KG1 (cell line): ENCODE measurements around the gene PADI1.

Source experiments
- DNase-seq: peaks from one replicate; lab custom pipeline; 2025; lab: John Stamatoyannopoulos, UW

The PADI1 gene

DNA sequence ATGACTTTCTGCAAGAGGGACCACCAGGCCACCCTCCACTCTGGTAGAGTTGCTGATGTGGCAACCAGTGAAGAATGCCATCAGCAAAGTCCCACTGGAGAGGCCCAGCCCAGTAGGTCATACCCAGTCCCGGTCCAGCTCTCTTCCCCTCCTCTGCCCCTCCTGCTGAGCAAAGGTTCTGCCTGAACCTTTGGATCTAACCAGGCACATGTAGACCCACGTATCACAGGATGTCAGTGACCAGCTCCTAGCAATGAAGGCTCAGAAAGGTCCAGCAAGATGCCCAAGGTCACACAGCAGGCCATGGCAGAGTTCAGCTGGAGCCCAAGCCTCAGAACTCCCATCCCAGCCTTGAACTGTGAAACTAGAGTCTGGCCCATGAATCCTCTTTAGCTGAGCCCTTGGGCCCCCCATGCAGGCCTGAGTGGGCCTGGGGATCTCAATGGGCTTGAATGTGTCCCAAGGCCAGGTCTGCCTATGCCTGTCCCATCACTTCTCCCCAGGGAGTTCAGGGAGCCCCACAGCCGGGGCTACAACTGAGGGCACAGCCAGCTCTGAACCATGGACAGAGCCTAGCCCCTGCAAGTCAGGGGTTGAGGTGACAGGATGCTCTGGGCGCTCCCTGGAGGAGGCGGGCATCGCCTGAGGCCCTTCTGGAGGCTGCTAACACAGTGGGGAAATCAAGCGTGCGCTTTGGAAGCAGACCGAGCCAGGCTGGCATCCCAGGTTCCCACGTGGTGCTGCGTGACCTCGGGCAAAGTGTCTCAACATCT, 21.4 kb upstream of the PADI1 start:
- no peak for DNase-seq

DNA sequence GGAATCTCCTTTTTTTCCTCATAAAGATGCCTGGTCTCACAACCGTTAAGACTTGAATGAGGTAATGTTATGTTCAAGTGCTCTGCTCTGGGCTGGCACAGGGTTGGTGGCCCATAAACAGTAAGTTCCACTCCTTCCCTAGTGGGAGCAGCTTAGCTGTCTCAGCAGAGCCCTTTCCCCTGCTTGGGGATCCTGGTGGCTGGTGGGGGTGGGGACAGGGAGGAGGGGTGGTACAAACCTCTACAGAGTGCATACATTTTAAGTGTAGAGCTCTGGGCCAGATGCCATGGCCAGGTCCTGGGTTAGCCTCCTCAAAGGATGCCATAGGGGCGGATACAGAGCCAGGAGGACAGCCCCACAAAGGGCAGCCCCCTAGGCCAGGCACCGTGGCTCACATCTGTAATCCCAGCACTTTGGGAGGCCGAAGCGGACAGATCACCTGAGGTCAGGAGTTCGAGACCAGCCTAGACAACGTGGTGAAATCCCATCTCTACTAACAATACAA, 20.7 kb upstream of the PADI1 start:
- no peak for DNase-seq

DNA sequence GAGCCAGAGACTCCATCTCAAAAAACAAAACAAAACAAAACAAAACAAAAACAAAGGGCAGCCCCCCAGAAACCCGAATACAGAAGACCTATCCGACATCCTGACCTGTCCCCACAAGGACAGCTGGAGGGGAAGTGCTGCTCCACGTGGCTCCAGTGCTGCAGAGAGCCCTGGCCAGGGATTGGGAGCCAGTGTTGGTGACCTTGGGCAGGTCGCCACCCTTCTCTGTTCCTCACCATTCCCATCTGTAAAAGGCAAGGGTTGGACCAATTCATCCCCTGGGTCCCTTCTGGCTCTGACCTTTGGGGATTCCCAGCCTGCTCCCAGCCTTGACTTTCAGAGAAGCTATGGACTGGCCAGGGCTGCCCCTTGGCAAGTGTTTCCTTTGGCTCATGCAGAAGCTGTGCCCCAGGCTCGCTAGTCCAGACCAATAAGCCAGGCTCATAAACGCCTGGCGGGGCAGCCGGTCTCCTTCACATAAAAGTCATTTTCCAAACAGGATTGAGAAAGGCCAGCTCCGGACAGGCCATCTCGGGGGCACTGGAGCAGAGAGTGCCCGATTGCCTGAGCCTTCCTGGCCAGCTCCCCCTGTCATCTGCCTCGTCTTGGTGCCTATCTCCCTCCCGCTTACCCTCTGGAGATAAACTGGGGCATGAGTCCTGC, 20.0 kb upstream of the PADI1 start:
- DNase-seq, result no peak

DNA sequence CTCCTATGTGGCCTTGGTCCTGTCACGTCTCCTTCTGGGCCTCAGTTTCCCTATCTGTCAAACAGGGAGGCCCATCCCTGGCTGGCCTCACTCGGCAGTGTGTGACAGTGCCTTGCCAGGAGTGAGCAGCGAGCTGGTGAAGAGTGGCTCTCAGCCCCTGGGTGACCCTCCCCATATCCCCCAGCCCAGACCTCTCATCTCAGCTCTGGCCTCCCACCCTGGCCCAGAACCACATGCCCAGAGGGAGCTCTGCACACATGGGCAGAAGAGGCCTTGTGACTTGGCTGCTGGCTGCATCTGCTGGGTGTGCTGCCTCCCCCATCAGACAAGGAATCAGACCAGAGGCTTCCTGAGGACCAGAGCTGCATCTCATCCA, 19.5 kb upstream of the PADI1 start:
- no peak for DNase-seq

DNA sequence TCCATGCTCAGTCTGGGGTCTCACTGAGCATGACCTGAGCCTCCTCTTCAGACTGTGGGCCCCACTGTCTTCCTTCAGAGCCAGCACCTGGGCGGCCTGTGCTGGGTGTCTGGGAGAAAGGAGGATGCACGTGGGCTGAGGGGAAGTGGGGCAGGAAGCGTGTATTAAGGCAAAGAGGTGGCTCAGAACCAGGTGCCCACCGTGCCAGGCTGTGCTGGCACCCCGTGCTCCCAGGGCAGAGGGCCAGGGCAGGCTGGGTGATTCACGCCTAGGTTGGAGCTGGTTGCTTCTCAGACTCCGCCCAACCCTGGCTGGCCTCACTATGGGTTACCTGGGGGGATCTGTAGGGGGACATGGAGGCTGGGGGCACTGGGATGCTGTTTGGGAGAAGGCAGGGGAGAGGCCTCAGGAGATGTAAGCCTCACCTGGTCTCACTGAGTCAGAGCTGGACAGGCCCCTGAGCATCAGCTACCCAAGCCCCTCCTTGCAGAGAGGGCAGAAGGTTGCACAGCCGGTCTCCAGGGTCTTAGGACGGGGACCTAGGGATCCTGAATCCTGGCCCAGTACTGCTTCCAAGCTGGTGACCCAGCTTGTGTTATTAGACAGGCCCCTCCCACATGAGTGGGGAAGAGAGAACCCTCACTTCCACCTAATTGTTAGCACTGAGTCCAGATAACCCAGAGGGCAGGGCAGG, 18.6 kb upstream of the PADI1 start:
- no peak for DNase-seq

DNA sequence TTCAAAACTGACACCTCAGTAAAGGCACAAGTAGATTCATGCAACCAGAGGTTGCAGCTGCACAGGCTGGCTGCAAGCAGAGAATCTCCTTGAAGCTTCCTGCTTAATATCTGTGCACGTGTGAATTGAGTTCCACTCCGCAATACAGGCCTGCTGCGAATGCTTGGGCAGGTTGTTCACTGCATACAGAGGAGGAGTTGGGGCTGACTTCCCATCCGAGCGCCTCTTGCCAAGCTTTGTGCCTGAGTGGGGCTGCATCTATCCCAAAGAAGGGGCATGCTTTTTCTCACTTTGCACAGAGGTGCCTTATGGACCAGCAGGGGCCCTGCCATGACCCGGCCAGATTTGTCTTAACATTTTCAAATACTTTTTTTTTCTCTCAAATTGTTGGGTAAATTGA, 17.9 kb upstream of the PADI1 start:
- no peak for DNase-seq

DNA sequence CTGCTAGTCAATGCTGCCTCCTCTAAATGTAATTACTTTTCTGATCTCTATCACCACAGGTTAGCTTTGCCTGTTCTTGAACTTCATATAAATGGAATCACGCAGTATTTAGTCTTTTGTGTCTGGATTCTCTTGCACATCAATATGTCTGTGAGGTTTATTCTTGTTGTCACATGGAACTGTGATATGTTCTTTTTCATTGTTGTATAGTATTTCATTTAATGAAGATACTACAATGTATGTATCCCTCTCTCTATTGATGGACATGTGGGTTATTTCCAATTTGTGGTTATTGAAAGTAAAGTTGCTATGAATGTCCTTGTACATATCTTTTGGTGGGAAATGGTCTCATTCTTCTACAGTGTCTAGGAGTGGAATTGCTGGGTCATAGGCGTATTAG, 16.7 kb upstream of the PADI1 start:
- no peak for DNase-seq

DNA sequence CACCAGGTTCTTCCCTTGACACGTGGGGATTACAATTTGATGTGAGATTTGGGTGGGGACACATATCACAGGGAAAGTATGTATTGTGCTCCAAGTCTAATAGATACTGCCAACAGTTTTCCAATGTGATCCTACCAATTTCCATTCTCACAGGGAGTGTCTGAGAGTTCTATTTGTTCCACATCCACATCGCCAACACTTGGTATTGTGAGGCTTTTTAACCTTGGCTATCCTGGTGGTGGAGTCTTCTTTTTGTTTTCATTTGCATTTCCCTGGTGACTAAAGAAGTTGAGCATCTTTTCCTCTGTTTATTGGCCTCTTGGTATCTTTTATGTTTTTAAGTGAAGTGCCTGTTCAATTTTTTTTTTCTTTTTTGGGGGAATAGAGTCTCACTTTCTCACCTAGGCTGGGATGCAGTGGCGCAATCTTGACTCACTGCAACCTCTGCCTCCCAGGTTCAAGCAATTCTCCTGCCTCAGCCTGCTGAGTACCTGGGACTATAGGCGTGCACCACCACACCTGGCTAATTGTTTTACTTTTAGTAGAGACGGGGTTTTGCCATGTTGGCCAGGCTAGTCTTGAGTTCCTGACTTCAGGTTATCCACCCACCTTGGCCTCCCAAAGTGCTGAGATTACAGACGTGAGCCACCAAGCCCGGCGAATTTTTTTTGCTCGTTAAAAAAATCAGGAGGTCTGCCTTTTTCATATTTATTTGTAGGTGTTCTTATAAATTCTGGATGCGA, 15.9 kb upstream of the PADI1 start:
- no peak for DNase-seq

DNA sequence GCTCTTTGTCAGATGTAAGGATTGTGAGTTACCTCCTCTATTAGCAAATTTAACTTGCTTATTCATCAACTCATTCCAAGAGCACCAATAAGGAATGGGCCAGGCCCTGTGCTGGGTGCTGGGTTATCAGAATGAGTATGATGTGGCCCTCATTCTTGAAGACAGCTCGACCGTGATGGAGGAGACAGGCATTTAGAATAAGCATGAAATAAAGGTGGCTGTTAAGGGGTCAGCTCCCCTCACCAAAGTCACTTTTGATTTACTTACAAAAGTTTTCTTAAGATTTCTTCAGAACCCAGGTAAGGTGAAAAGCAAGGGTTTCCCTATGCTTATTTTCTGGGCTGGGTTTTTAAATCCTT, 15.3 kb upstream of the PADI1 start:
- no peak for DNase-seq

DNA sequence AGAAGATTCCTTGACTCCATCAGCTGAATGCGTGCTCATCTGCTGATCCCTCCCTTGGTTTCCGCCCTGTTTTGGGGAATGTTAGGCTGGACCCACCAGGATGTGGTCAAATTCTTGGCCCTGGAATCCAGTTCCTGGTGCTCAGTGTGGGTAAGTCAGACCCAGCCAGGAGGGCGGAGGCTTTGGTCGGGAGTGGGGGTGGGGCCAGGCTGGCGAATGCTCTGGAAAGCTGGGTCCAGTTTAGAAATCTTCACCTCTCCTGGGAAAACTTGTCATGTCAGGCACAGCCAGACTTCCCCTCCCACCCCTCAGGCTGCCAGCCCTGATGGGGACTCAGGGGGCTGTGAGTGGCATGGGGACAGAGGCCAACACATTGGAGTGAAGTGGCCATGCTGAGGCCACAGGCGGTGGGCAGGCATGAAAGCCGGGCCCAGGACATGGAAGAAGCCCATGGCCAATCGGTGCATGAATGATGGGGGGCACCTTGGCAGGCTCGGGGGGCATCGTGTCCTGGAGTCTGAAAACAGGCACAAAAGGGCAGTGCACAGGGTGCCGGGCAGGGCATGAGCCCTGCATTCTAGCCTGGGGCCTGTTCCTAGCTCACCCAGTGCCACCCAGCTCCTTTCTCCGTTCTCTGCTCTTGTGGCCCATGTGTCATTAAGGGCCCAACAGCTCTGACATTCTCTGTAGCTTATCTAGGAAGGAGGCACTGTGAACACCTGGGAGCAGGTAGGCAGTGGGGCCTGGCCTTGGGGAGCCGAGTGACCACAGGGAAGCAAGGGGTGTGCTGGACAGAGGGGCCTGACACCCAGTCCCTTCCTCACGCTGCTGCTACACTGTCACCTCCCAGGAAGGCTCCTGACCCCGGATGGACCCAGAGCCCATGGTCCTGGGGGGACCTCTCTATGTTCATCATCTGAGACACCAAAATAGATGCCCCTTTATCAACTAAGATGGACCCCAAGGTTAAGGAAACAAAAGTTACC, 14.6 kb upstream of the PADI1 start:
- no peak for DNase-seq

DNA sequence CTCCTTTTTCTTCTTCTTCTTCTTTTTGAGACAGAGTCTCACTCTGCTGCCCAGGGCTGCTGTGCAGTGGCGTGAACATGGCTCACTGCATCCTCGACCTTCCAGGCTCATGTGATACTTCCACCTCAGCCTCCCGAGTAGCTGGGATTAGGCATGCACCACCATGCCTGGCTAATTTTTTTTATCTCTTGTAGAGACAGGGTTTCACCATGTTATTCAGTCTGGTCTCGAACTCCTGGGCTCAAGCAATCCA, 13.0 kb upstream of the PADI1 start:
- no peak for DNase-seq

DNA sequence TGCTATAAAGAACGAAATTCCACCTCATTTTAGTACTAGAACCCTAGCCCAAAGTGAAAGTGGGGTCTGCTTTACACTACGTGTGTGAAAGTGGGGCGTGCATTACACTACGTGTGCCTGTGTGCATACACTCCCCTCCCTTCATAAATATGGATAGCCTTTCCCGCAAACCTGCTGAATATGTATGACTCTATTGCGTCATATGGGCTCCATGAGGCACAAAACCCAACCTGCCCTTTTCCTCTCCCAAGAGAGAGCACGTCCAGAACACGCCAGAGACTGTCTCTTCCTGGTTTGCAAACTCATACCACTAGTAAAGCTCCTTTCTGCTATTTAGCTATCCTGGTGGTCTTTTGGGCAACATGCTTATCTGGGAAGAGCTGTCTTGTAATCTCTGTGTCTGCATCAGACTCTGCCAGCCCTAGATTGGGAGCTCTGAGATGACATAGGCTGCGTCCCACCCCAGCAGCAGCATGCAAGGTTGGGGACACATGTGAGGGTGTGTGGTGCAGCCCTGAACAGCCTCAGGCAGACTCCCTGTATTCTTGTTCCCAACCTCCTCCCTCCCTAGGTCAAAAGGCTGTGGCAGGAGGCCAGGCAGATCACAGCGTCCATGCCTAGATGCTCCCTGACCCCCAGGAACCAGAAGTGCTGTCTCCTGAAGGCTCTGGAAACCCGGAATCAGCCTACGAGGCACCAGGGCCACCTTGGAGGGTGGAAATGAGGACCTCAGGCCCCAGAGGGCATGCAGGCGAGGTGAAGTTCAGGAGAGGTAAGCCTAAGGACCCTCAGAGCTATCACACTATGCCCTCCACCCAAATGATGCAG, 12.3 kb upstream of the PADI1 start:
- DNase-seq, result no peak

DNA sequence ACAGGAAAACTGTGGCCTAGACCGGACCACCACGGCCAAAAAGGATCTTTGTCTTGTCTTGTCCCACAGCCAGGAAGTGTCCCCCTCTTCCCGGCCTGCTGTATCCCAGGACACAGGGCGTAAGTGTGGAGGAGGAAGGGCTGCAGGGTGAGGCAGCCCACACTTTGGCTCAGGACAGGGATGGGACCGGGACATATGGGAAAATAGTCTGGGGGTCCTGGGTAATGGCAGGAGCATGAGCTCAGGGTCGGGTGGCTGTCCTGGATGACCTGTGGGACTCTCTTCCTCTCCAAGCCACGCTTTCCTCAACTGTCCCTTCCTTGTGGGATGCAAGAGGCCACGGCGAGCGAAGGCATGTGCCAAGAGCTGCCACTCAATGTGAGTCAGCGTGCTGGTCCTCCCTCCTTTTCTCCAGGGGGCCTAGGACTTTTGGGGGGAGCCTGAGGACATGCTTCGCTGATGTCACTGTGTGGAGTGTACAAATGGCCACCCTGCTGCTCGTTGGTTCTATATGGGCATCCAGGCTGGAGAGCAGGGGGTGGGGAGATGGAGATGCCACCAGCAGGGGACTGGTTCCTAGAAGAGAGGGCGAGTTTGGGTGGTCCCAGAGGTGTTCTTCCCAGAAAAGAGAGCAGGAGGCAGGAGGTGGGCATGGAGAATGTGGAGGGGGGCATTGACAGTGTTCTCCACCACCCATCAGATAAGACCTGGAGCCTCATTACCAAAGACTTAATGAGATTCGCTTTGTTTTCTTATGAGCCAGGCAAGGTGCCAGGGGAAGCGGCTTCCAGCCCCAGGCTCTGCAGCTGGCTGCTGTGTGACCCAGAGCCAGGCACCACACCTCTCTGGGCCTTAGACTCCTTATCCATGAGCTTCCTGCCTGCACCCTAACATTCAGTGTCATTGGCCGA, 11.5 kb upstream of the PADI1 start:
- no peak for DNase-seq

DNA sequence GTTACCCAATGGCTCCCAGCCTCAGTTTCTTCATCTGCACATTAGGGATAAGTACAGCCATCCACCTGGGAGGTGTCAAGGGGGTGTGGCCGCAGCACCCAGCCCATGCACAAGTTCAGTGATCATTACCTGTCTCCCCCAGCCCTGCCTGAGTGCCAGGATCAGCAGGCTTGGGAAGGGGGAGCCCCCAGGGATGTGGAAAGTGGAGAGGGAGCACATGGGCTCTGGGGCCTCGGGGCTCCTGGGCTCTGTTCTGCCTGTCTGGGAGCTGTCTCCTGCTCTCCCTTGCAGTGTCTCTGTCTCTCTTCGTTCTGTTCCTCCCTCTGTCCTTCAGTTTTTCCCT, 10.8 kb upstream of the PADI1 start:
- no peak for DNase-seq

DNA sequence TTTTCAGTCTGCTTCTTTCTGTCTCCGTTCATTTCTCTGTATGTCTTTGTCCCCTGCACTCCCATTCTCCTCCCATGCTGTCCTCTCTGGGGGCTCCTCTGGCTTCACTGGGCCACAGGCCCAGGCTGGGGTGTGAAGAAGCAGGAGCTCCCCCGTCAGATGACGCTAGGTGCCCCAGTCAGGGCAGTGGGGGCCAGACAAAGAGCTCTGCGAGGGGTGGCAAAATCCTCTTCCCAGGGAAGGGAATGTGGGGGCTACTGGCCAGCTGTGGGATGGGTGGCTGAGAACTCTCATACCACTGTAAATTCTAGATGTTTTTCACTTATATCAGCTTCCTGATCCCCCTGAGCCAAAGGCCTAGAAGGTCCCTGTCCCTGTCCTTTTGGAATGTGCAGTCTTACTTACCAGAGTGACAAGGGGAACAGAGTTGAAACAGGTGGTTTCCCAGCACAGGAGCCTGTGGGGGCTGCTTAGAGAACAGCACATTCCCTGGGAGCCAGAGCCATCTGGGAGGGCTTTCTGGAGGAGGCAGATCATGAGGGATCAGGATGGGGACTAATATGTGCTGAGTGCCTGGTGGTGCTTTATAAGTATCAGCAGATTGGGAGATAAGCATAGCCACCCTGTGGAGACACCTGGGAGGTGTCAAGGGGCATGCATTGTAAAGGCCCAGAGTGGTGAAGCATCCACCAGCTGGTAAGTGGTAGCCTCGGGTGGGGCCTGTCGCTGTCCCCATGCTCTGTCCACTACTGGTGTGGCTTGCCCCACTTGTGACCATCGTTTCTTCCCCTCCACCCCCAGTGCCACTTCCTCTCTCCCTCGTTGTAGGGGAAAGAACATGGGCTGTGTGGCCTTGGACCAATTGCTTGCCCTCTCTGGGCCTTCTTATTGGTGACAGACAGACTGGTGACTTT, 10.1 kb upstream of the PADI1 start:
- DNase-seq, result no peak

DNA sequence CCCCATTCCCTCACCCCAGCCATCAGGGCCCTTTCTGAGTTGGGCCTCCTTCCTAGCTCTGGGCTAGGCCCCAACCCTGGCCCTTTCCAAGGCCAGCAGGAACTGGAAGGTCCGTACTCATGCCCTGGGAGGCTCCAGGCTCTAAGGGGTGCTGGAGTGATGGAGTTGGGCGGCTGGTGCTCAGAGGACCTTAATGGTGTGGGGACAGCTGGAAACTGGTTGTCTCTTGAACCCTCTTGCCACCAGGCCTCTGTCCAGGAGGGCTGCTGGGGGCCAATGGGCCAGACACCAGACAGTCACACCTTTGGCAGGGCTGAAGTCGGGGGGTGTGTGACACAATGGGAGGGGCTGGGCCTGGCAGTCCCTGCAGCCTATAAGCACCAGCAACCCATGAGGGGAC, 9.2 kb upstream of the PADI1 start:
- no peak for DNase-seq

DNA sequence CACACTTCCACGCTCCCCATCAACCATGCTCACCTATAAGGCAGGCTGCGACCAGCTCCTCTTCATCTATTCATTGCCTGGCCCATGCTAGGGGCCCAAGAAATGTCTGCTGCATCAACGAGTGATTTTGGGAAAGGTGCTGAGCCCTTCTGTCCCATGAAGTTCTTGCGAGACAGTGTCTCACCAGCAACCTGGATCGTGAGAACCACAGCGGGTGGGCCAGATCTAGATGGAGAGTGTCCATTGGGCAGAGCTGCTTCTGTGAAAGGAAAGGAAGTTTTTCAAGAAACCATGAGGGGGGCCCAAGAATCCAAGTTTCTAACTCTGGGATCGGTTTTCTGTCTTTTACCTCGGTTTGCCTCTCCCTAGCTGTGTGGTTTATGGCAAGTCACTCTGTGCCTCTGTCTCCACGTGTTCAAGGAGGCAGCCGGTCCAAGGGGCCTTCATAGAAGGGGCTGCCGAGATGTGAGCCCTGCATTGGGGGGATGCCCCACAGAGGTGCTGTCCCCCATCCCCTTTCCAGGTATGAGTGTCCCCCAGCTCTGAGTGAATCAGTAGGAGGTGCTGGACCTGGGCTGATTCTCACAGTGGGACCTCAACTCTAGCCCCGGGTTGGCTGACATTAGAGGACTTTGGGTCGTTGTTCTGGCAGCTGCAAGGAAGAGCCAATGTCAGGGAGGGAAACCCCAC, 8.3 kb upstream of the PADI1 start:
- no peak for DNase-seq

DNA sequence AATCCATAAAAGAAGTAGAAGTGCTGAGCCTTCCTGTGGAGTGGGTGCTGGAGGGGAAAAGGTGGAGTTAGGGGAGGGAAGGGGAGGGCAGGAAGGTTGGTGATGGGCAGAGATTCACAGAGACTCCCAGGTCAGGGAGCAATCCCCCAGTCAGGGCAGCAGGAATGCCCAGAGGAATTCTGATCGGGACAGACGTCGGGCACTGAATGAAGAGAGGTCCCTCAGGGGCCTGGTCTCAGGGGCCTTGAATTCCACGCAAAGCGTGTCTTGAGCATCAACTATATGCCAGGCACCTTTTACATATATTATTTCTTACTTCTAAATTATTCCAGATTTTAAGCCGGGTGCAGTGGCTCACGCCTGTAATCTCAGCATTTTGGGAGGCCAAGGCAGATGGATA, 7.2 kb upstream of the PADI1 start:
- DNase-seq, result no peak
